GM12878 (cell line): ENCODE measurements around the gene P2RX6. TPM values are rescaled to one million over a fixed set of nuclear protein-coding genes. Genes with fewer than 3 reads are reported as not detected.

ENCODE experiments used
- ATAC-seq: fragments of 200-7000 bp; cut with Tn5 transposase; 3 replicates; pipeline ENCODE4 v1.9.1; 2020; ENCODE audit warnings: mild to moderate bottlenecking, moderate library complexity
- BruUV-seq: library from RNA; stranded (reverse); fragments of 400-500 nt; replicated peaks from 2 replicates; lab custom pipeline; 2021; lab: Mats Ljungman, UMichigan
- CTCF ChIA-PET: fragments of 300-600 bp; sonication (Branson Sonifier 250); formaldehyde crosslinking; extraction: SDS; loops from one replicate; lab custom pipeline; 2021; ENCODE audit warnings: inconsistent platforms; lab: Yijun Ruan, JAX
- POLR2A ChIA-PET: fragments of 350-600 bp; formaldehyde crosslinking; extraction: SDS; loops from one replicate; lab custom pipeline; 2021; ENCODE audit warnings: inconsistent platforms; lab: Charles Lee
- RAD21 ChIA-PET: fragments of 300-600 bp; sonication (Branson Sonifier 250); formaldehyde crosslinking; loops from one replicate; lab custom pipeline; 2023; ENCODE audit warnings: antibody characterized with exemption; ENCODE audit not compliant: unreplicated experiment; lab: Charles Lee
- SMC1A ChIA-PET: fragments of 300-600 bp; sonication (Branson Sonifier 250); formaldehyde crosslinking; loops from one replicate; lab custom pipeline; 2023; ENCODE audit not compliant: unreplicated experiment, uncharacterized antibody; lab: Charles Lee
- DNase-seq: peaks from one replicate; pipeline ENCODE4 v3.0.0-alpha.2; 2011; ENCODE audit warnings: low read depth, low spot score
- FAIRE-seq: peaks from 3 replicates; lab custom pipeline; 2011; peaks lifted over from hg19 to GRCh38; lab: Jason Lieb, UNC
- H2AFZ ChIP-seq: 2 replicates; pipeline ENCODE4 v1.6.0; 2011; ENCODE audit warnings: low read depth, low read length, control low read depth; ENCODE audit not compliant: control insufficient read depth
- H3K27ac ChIP-seq: 2 replicates; pipeline ENCODE4 v1.5.1; 2011; ENCODE audit warnings: control low read depth; ENCODE audit not compliant: control insufficient read depth, insufficient read depth
- H3K27me3 ChIP-seq, 2 experiments: replicated peaks in 1 of 2; 2 replicates each; pipeline versions ENCODE4 v1.6.0 to v1.6.1; 2011; ENCODE audit warnings: low read length in 1 of 2; ENCODE audit not compliant: control insufficient read depth in 2 of 2, insufficient read depth in 2 of 2
- H3K36me3 ChIP-seq, 2 experiments: 2 replicates each; pipeline ENCODE4 v1.5.1; 2011; ENCODE audit warnings: low read length in 1 of 2; ENCODE audit not compliant: control insufficient read depth in 2 of 2, insufficient read depth in 2 of 2
- H3K4me1 ChIP-seq: 2 replicates; pipeline ENCODE4 v1.6.1; 2011; ENCODE audit warnings: mild to moderate bottlenecking, low read length, moderate library complexity, mixed read lengths; ENCODE audit not compliant: control insufficient read depth, insufficient read depth
- H3K4me2 ChIP-seq: 2 replicates; pipeline ENCODE4 v1.6.0; 2011; ENCODE audit warnings: control low read depth; ENCODE audit not compliant: control insufficient read depth, insufficient read depth
- H3K4me3 ChIP-seq: fragments of 200-600 bp; sonication (generic); 2 replicates; pipeline ENCODE4 v1.5.1; 2016
- H3K79me2 ChIP-seq: 2 replicates; pipeline ENCODE4 v1.6.0; 2011; ENCODE audit warnings: low read length; ENCODE audit not compliant: control insufficient read depth, insufficient read depth
- H3K9ac ChIP-seq: 2 replicates; pipeline ENCODE4 v1.8.0; 2011; ENCODE audit warnings: low read length, control low read depth, mixed read lengths; ENCODE audit not compliant: control insufficient read depth, insufficient read depth
- H3K9me3 ChIP-seq: replicated peaks from 3 replicates; pipeline ENCODE4 v1.5.1; 2011; ENCODE audit warnings: mild to moderate bottlenecking, low read length; ENCODE audit not compliant: control insufficient read depth, insufficient read depth
- H4K20me1 ChIP-seq: 2 replicates; pipeline ENCODE4 v1.6.0; 2011; ENCODE audit not compliant: control insufficient read depth, insufficient read depth
- CREB1 ChIP-seq: IDR thresholded peaks from 2 replicates; pipeline ENCODE4 v1.6.1; 2012; ENCODE audit warnings: low read depth, mild to moderate bottlenecking, inconsistent platforms
- CREM ChIP-seq: IDR thresholded peaks from 2 replicates; pipeline ENCODE4 v1.6.1; 2014; ENCODE audit warnings: antibody characterized with exemption, low read depth
- CTCF ChIP-seq, 3 experiments: IDR thresholded peaks in 2 of 3; conservative IDR thresholded peaks in 1 of 3; 2 replicates each; pipeline ENCODE4 v1.5.1; 2011; ENCODE audit warnings: low read depth in 3 of 3, low read length in 3 of 3, mild to moderate bottlenecking in 3 of 3, control low read depth in 2 of 3, moderate library complexity in 2 of 3, inconsistent platforms in 1 of 3, mixed read lengths in 1 of 3; ENCODE audit not compliant: control insufficient read depth in 2 of 3, insufficient read depth in 1 of 3; ENCODE audit errors: extremely low read depth in 1 of 3
- DPF2 ChIP-seq: fragments of 450-650 bp; IDR thresholded peaks from 2 replicates; pipeline ENCODE4 v1.6.1; 2017; ENCODE audit warnings: mild to moderate bottlenecking
- ETV6 ChIP-seq, 2 experiments: fragments of 450-650 bp in 1 of 2; IDR thresholded peaks in 1 of 2; conservative IDR thresholded peaks in 1 of 2; 2 replicates each; pipeline ENCODE4 v1.6.1; 2014; ENCODE audit warnings: antibody characterized with exemption in 1 of 2, borderline replicate concordance in 1 of 2, low read depth in 1 of 2, mild to moderate bottlenecking in 1 of 2, moderate library complexity in 1 of 2
- IRF5 ChIP-seq: fragments of 450-650 bp; IDR thresholded peaks from 2 replicates; pipeline ENCODE4 v1.6.1; 2017; ENCODE audit warnings: borderline replicate concordance
- MEF2B ChIP-seq: fragments of 450-650 bp; IDR thresholded peaks from 2 replicates; pipeline ENCODE4 v1.6.1; 2018; ENCODE audit warnings: mild to moderate bottlenecking, moderate library complexity; ENCODE audit not compliant: partially characterized antibody, poor library complexity, severe bottlenecking
- NBN ChIP-seq: fragments of 450-650 bp; IDR thresholded peaks from 2 replicates; pipeline ENCODE4 v1.6.1; 2016
- PAX8 ChIP-seq: fragments of 450-650 bp; IDR thresholded peaks from 2 replicates; pipeline ENCODE4 v1.6.1; 2017; ENCODE audit warnings: mild to moderate bottlenecking, moderate library complexity
- RAD21 ChIP-seq: IDR thresholded peaks from 2 replicates; pipeline ENCODE4 v1.6.1; 2011; ENCODE audit warnings: mild to moderate bottlenecking, low read depth, low read length, moderate library complexity; ENCODE audit not compliant: insufficient read depth
- RUNX3 ChIP-seq: IDR thresholded peaks from 2 replicates; pipeline ENCODE4 v1.6.1; 2012; ENCODE audit warnings: low read length, inconsistent platforms
- SMC3 ChIP-seq: IDR thresholded peaks from 2 replicates; pipeline ENCODE4 v1.6.1; 2011; ENCODE audit warnings: low read length, improper control_type of control experiment, borderline replicate concordance
- SPI1 ChIP-seq: IDR thresholded peaks from 2 replicates; pipeline ENCODE4 v1.6.1; 2011; ENCODE audit warnings: low read depth, mild to moderate bottlenecking, low read length, moderate library complexity, borderline replicate concordance; ENCODE audit not compliant: insufficient read depth
- SREBF2 ChIP-seq: IDR thresholded peaks from 2 replicates; pipeline ENCODE4 v1.6.1; 2012; ENCODE audit warnings: mild to moderate bottlenecking, low read length
- TCF7 ChIP-seq: IDR thresholded peaks from 2 replicates; pipeline ENCODE4 v1.6.1; 2014; ENCODE audit warnings: antibody characterized with exemption, borderline replicate concordance
- YBX1 ChIP-seq: fragments of 450-650 bp; IDR thresholded peaks from 2 replicates; pipeline ENCODE4 v1.6.1; 2016; ENCODE audit warnings: antibody characterized with exemption
- WGBS: methylation state at CpG from one replicate; pipeline ENCODE4 v1.1.6; 2016; ENCODE audit warnings: low lambda C conversion rate; ENCODE audit not compliant: insufficient replicate concordance, insufficient coverage; ENCODE audit errors: missing lambda C conversion rate; 5-methylcytosine and 5-hydroxymethylcytosine counted together
- in situ Hi-C: fragments of 300-500 bp; cut with MboI; formaldehyde crosslinking; loops from 9 replicates; pipeline ENCODE4 v1.14.3; 2018; ENCODE audit warnings: mixed read lengths
- intact Hi-C: fragments of 100-400 bp; cut with micrococcal nuclease; formaldehyde crosslinking; loops from one replicate; pipeline ENCODE4 v1.14.2; 2022; ENCODE audit not compliant: unreplicated experiment
- polyA plus RNA-seq, 11 experiments: library from polyadenylated mRNA; depleted of rRNA in 4 of 11; unstranded in 6 of 11; stranded (reverse) in 5 of 11; fragments of >200 nt; fragmentation: Nextera tagmentation in 4 of 11; fragmentation: Illumina TruSeq in 1 of 11; extraction: Ambion mirVana in 4 of 11; extraction: Trizol in 1 of 11; gene quantifications; 1 replicate in 1 of 11; 2 replicates in 10 of 11; pipeline versions ENCODE4 v1.2.1 to v1.2.3, GENCODE V29; 2011 to 2016; ENCODE audit warnings: inconsistent platforms in 2 of 11, missing spikeins in 2 of 11, low read depth in 1 of 11
- total RNA-seq, 4 experiments: library from RNA; depleted of rRNA in 3 of 4; stranded (reverse); fragments of >200 nt in 3 of 4; fragmentation: Illumina TruSeq in 1 of 4; extraction: Trizol in 1 of 4; gene quantifications; 2 replicates each; pipeline versions ENCODE4 v1.2.1 to v1.2.3, GENCODE V29; 2013 to 2021
- TF ChIP-seq, protein P1 (sequence below): fragments of 450-650 bp; IDR thresholded peaks from 2 replicates; pipeline ENCODE4 v1.6.1; 2016; ENCODE audit warnings: mild to moderate bottlenecking

The P2RX6 gene
- total and polyA plus RNA-seq, 10 of the 15 experiments (the other 5 are each of a cell fraction or from before 2014, with no cell fraction given): 0.03 to 0.21 (median 0.07) TPM; not detected in 5

GRCh38 chr22:21020802-21021429 lies 6.0 kb downstream of the P2RX6 start:
- Histone ChIP-seq H4K20me1 (no peaks in the 10 kb centered on the region), H3K9ac (no peak overlapping the region), H2AFZ (no peak overlapping the region), H3K9me3 (no peaks in the 10 kb centered on the region), H3K4me1 (peaks cover 7% of the 10 kb centered on the region), H3K79me2 (no peaks in the 10 kb centered on the region), H3K27ac (no peak overlapping the region), H3K4me3 (no peak overlapping the region), H3K36me3 (no peaks in the 10 kb centered on the region), H3K27me3 (no peaks in the 10 kb centered on the region; a peak in 2 of 4 replicates), H3K4me2 (no peak overlapping the region)
- POLR2A ChIA-PET: no interaction called here
- CTCF ChIA-PET: interaction anchor here (0.6 to 1.6 kb wide), 5 partner anchors 18 to 790 kb away, joined by 3 to 6 read pairs (median 5); partner anchors contain the start of gene THAP7
- FAIRE-seq (no peak), ATAC-seq (peak; percentile 85), DNase-seq (no peak)
- in situ Hi-C loops: no loop called here
- SMC1A ChIA-PET: interaction anchor here (0.6 to 1.1 kb wide), 2 partner anchors 13 to 135 kb away, joined by 3 read pairs; no protein-coding TSS in a partner anchor
- 28% methylated on average over 7 of the region's 7 CpGs for WGBS
- intact Hi-C loops: no loop called here
- BruUV-seq: no TSS peak
- RAD21 ChIA-PET: interaction anchor here (0.9 kb wide), 1 partner anchor 81 kb away, joined by 3 read pairs; no protein-coding TSS in a partner anchor
- no peak for TF ChIP-seq MEF2B
- peak; percentile 46 to 58 (median 57) for TF ChIP-seq CTCF (IDR thresholded peaks at IDR 0.05 in 2 of 3, conservative IDR thresholded peaks at IDR 0.05 in 1 of 3; ENCODE audit: control insufficient read depth in 2 of 3, extremely low read depth in 1 of 3, insufficient read depth in 1 of 3, low read depth in 3 of 3, low read length in 3 of 3)
- no peak for TF ChIP-seq TCF7
- TF ChIP-seq CREM: no peak
- TF ChIP-seq IRF5: no peak
- TF ChIP-seq CREB1: no peak
- no peak for TF ChIP-seq SPI1
- TF ChIP-seq, protein P1, sequence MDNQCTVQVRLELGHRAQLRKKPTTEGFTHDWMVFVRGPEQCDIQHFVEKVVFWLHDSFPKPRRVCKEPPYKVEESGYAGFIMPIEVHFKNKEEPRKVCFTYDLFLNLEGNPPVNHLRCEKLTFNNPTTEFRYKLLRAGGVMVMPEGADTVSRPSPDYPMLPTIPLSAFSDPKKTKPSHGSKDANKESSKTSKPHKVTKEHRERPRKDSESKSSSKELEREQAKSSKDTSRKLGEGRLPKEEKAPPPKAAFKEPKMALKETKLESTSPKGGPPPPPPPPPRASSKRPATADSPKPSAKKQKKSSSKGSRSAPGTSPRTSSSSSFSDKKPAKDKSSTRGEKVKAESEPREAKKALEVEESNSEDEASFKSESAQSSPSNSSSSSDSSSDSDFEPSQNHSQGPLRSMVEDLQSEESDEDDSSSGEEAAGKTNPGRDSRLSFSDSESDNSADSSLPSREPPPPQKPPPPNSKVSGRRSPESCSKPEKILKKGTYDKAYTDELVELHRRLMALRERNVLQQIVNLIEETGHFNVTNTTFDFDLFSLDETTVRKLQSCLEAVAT: no peak
- TF ChIP-seq SMC3: peak; percentile 54; the same call in 1 of the 2 replicates
- no peak for TF ChIP-seq SREBF2
- peak; percentile 61 for TF ChIP-seq RAD21
- no peak for TF ChIP-seq DPF2
- TF ChIP-seq RUNX3: no peak
- TF ChIP-seq NBN: no peak
- no peak for TF ChIP-seq YBX1
- no peak for TF ChIP-seq PAX8
- no peak for TF ChIP-seq ETV6 (conservative IDR thresholded peaks at IDR 0.05 in 1 of 2, IDR thresholded peaks at IDR 0.05 in 1 of 2; ENCODE audit: borderline replicate concordance in 1 of 2, low read depth in 1 of 2)
